A204.1 (cell line): Measurements from ENCODE around the gene UBR4.

ENCODE experiments used
- FAIRE-seq: peaks from 2 replicates; lab custom pipeline; 2012; peaks lifted over from hg19 to GRCh38; lab: Jason Lieb, UNC

UBR4 gene

GRCh38 chr1:19071674-19072281 is 138.3 kb downstream of the UBR4 start:
- no peak for FAIRE-seq

- no peak for FAIRE-seq
Observed at GRCh38 chr1:19070891-19071621, 139.0 kb downstream of the UBR4 start.

GRCh38 chr1:19070197-19070651 is 139.8 kb downstream of the UBR4 start:
- FAIRE-seq, result no peak

GRCh38 chr1:19068639-19069276 is 141.3 kb downstream of the UBR4 start:
- no peak for FAIRE-seq

GRCh38 chr1:19067912-19068638 is 142.0 kb downstream of the UBR4 start:
- FAIRE-seq, result no peak

GRCh38 chr1:19067182-19067911 is 142.7 kb downstream of the UBR4 start:
- no peak for FAIRE-seq

- FAIRE-seq, result no peak
Observed at GRCh38 chr1:19066874-19067181, 143.2 kb downstream of the UBR4 start.

- no peak for FAIRE-seq
Observed at GRCh38 chr1:19066248-19066873, 143.7 kb downstream of the UBR4 start.

GRCh38 chr1:19065526-19066247 is 144.4 kb downstream of the UBR4 start:
- FAIRE-seq, result no peak

- FAIRE-seq, result no peak
Observed at GRCh38 chr1:19064906-19065450, 145.1 kb downstream of the UBR4 start.

- FAIRE-seq, result no peak
Observed at GRCh38 chr1:19063122-19063521, 146.9 kb downstream of the UBR4 start.

- FAIRE-seq, result no peak
Observed at GRCh38 chr1:19062258-19063029, 147.6 kb downstream of the UBR4 start.

GRCh38 chr1:19061798-19062197 is 148.3 kb downstream of the UBR4 start:
- FAIRE-seq, result no peak

- FAIRE-seq, result no peak
Observed at GRCh38 chr1:19061343-19061742, 148.7 kb downstream of the UBR4 start.

GRCh38 chr1:19059773-19060172 is 150.3 kb downstream of the UBR4 start:
- FAIRE-seq, result no peak

GRCh38 chr1:19058476-19058797 is 151.6 kb downstream of the UBR4 start:
- FAIRE-seq, result no peak

GRCh38 chr1:19057784-19058475 is 152.1 kb downstream of the UBR4 start:
- no peak for FAIRE-seq

GRCh38 chr1:19057182-19057779 is 152.8 kb downstream of the UBR4 start:
- FAIRE-seq, result no peak

GRCh38 chr1:19055701-19056100 is 154.4 kb downstream of the UBR4 start:
- no peak for FAIRE-seq
